Measurements from ENCODE around the gene TGFB1I1. TPM values are rescaled to one million over a fixed set of nuclear protein-coding genes. Genes with fewer than 3 reads are reported as not detected.

The TGFB1I1 gene
- 10 to 100 TPM; 15.1 to 34.1 (median 22.7) TPM for total RNA-seq

- DNase-seq (ENCODE audit: low spot score in 2 of 2) = peak in 1 of 2 donors; percentile 94
- H3K4me3 ChIP-seq (ENCODE audit: low read depth, poor library complexity, severe bottlenecking) = peak within 1 kb of the TSS; percentile 64
- 1 to 3% methylated on average over 39 to 42 of the region's 63 CpGs for WGBS, 2 donors
- intact Hi-C loops (cut with DNase I; ENCODE audit: low total_unique reads) = no loop called here
- TF ChIP-seq CTCF (IDR thresholded peaks at IDR 0.05) (no peak), POLR2A (IDR thresholded peaks at IDR 0.05) (no peak)
These were observed at the start of gene TGFB1I1 for GRCh38 chr16:31471875-31472708. Gene TGFB1I1, plus strand, starts transcription at chr16:31472152. Its CDS starts 37 bp downstream, at chr16:31472189.

GRCh38 chr16:31423241-31423640, 48.7 kb upstream of the TGFB1I1 start:
- no peak for TF ChIP-seq POLR2A (IDR thresholded peaks at IDR 0.05)
- TF ChIP-seq CTCF (IDR thresholded peaks at IDR 0.05) = no peak
- intact Hi-C loops (cut with DNase I; ENCODE audit: low total_unique reads) = no loop called here
- DNase-seq (ENCODE audit: low spot score in 2 of 2) = no peak
- no peak overlapping the region for H3K4me3 ChIP-seq (ENCODE audit: low read depth, poor library complexity, severe bottlenecking)
- WGBS, 2 donors = 59 to 61% methylated on average over 3 of the region's 3 CpGs

GRCh38 chr16:31423801-31424200, 48.2 kb upstream of the TGFB1I1 start:
- TF ChIP-seq POLR2A (IDR thresholded peaks at IDR 0.05) (no peak), CTCF (IDR thresholded peaks at IDR 0.05) (no peak)
- intact Hi-C loops (cut with DNase I; ENCODE audit: low total_unique reads) = no loop called here
- H3K4me3 ChIP-seq (ENCODE audit: low read depth, poor library complexity, severe bottlenecking) = no peak overlapping the region
- DNase-seq (ENCODE audit: low spot score in 2 of 2) = no peak
- WGBS, 2 donors = 54 to 64% methylated on average over 12 of the region's 12 CpGs

- TF ChIP-seq POLR2A (IDR thresholded peaks at IDR 0.05) = no peak
- no peak for TF ChIP-seq CTCF (IDR thresholded peaks at IDR 0.05)
- intact Hi-C loops (cut with DNase I; ENCODE audit: low total_unique reads) = no loop called here
- WGBS, 2 donors = 28 to 46% methylated on average over 40 to 66 of the region's 83 CpGs
- DNase-seq (ENCODE audit: low spot score in 2 of 2) = peak; percentile 25 to 91
- no peak overlapping the region for H3K4me3 ChIP-seq (ENCODE audit: low read depth, poor library complexity, severe bottlenecking)
These were observed 44.3 kb upstream of the TGFB1I1 start for GRCh38 chr16:31427441-31428278.

GRCh38 chr16:31428279-31428597, 43.7 kb upstream of the TGFB1I1 start, which contains the start of gene COX6A2:
Gene COX6A2, minus strand, starts transcription at chr16:31428360. Its CDS starts 35 bp downstream, at chr16:31428325.
- WGBS, 2 donors = 58 to 60% methylated on average over 1 to 2 of the region's 7 CpGs
- TF ChIP-seq POLR2A (IDR thresholded peaks at IDR 0.05) (no peak), CTCF (IDR thresholded peaks at IDR 0.05) (no peak)
- DNase-seq (ENCODE audit: low spot score in 2 of 2) = no peak
- no peak within 1 kb of the TSS for H3K4me3 ChIP-seq (ENCODE audit: low read depth, poor library complexity, severe bottlenecking)
- intact Hi-C loops (cut with DNase I; ENCODE audit: low total_unique reads) = no loop called here

Measured in lower leg skin (tissue), 4 donors.